Lower leg skin (tissue), 4 donors: Measurements from ENCODE around the gene MSMP. TPM values are rescaled to one million over a fixed set of nuclear protein-coding genes. Genes with fewer than 3 reads are reported as not detected.

Source experiments
- DNase-seq, 2 donors: peaks; one replicate each; pipeline ENCODE4 v3.0.0-alpha.2; 2019; ENCODE audit warnings: low spot score in 2 of 2
- H3K4me3 ChIP-seq: fragments of 200-600 bp; sonication (generic); 2 replicates; pipeline ENCODE4 v1.5.1; 2017; ENCODE audit warnings: mild to moderate bottlenecking, low read depth; ENCODE audit not compliant: poor library complexity, severe bottlenecking
- POLR2A ChIP-seq, 2 donors: fragments of 450-650 bp; IDR thresholded peaks; one replicate each; pipeline ENCODE4 v1.6.1; 2016 to 2017; ENCODE audit warnings: antibody characterized with exemption in 2 of 2, mild to moderate bottlenecking in 1 of 2, moderate library complexity in 1 of 2
- WGBS, 2 donors: methylation state at CpG; one replicate each; pipeline ENCODE4 v1.1.5; 2018; 5-methylcytosine and 5-hydroxymethylcytosine counted together
- intact Hi-C: fragments of 100-400 bp; cut with DNase I; formaldehyde crosslinking; loops from one replicate; pipeline ENCODE4 v1.15.0; 2023; ENCODE audit warnings: low total_unique reads
- total RNA-seq, 4 donors: library from RNA; depleted of rRNA; stranded (reverse); fragments of >200 nt; gene quantifications; one replicate each; pipeline ENCODE4 v1.1.0, GENCODE V29; 2016
- TF ChIP-seq, protein P1 (sequence below), 3 donors: fragments of 450-650 bp; IDR thresholded peaks; one replicate each; pipeline ENCODE4 v1.5.1; 2016; ENCODE audit warnings: antibody characterized with exemption in 3 of 3, mild to moderate bottlenecking in 3 of 3, moderate library complexity in 2 of 3

Gene MSMP, protein sequence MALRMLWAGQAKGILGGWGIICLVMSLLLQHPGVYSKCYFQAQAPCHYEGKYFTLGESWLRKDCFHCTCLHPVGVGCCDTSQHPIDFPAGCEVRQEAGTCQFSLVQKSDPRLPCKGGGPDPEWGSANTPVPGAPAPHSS
- 1 to 10 TPM in 1 of 4 donors, under 1 TPM in 1, not detected in 2; 0.55 to 2.8 TPM for total RNA-seq

DNA sequence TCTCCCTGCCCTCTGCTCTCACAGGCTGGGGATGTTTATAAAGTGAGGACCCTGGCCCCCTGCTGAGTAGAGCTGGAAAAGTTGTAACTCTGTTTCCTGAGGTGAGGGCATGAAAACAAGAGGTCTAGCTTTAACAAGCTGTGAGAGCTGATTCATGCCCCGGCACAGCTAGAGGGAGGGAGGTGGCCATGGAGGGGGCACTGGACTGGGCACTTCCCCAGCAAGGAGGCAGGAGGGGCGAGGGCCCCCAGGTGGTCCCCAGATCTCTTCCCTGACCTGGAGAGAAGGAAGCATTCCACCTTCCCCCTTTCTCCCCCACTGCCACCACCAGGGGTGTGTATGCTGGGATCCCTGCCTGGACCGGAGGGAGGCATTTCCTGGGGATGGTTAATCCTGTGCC lies at the start of gene MSMP:
Gene MSMP, minus strand, starts transcription at position 13 of the 400 bp plus-strand sequence. CDS start 147 bp downstream, outside the sequence.
- intact Hi-C loops, result no loop called here
- WGBS, 2 donors, result 45 to 55% methylated on average over 3 of the region's 3 CpGs
- TF ChIP-seq POLR2A (IDR thresholded peaks at IDR 0.05), result no peak
- TF ChIP-seq, protein P1, sequence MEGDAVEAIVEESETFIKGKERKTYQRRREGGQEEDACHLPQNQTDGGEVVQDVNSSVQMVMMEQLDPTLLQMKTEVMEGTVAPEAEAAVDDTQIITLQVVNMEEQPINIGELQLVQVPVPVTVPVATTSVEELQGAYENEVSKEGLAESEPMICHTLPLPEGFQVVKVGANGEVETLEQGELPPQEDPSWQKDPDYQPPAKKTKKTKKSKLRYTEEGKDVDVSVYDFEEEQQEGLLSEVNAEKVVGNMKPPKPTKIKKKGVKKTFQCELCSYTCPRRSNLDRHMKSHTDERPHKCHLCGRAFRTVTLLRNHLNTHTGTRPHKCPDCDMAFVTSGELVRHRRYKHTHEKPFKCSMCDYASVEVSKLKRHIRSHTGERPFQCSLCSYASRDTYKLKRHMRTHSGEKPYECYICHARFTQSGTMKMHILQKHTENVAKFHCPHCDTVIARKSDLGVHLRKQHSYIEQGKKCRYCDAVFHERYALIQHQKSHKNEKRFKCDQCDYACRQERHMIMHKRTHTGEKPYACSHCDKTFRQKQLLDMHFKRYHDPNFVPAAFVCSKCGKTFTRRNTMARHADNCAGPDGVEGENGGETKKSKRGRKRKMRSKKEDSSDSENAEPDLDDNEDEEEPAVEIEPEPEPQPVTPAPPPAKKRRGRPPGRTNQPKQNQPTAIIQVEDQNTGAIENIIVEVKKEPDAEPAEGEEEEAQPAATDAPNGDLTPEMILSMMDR (IDR thresholded peaks at IDR 0.05), result no peak

DNA sequence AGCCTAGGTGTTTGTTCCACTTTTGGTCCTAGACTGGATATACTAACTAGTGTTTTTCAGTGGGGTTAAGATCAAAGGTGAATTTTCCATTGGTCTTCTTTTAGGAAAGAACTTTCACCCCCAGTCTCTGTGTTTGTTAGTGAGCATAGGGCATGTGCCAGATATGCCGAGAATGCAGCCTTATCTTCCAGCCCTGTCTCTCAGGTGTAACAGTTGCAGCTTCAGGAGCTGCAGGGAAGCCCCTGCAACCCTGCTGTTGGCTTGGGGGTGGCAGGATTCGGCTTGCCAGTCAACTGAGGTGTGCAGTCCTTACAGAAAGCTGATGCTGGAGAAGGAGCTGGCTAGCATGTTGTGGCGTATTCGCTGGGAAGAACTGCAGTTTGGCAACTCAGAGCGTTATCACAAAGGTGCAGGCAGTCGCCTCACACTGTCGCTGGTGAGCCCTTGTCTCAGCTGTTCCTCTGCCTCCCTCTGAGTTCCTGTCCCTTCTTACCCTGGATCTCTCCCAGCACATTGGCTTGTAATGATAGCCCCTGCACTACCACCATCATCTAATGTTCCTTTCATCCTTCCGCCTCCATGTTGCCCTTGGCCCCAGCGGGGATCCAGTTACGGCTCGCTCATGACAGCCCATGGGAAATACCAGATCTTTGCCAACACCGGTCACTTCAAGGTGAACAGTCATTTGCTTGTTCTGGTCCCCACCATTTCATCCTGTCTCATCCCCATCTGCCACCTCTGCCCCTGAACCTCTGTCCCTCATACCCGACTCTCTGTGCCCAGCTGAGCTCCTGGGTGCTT lies 47.5 kb upstream of the MSMP start:
- peak in 1 of 2 donors; percentile 48 for DNase-seq
- H3K4me3 ChIP-seq, result no peak overlapping the region
- TF ChIP-seq, protein P1 (IDR thresholded peaks at IDR 0.05), result no peak
- no peak for TF ChIP-seq POLR2A (IDR thresholded peaks at IDR 0.05)
- intact Hi-C loops, result no loop called here
- WGBS, 2 donors, result 90 to 92% methylated on average over 13 of the region's 13 CpGs

More for the DNA sequence above, at the start of gene MSMP:
- no peak within 1 kb of the TSS for H3K4me3 ChIP-seq
- DNase-seq, result no peak

DNA sequence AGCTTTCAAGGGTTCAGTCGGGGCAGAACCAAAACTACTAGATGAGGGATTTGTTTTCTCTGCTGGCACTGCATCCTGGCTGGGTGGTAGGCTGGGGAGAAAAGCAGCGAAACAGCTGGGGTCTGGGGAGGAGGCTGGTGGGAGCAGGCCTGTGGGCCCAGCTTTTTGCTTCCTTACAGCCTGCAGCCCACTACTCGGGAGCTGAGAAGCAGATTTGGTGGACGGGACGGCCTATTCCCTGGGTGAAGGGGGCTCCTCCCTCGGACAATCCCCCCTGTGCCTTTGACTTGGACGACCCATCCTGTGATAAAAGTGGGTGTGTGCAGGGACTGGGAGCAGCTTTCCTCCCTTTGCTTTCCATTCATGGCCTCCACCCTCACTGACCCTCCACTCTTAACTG lies 46.5 kb upstream of the MSMP start:
- no peak overlapping the region for H3K4me3 ChIP-seq
- peak in 1 of 2 donors; percentile 61 for DNase-seq
- TF ChIP-seq, protein P1 (IDR thresholded peaks at IDR 0.05), result no peak
- no peak for TF ChIP-seq POLR2A (IDR thresholded peaks at IDR 0.05)
- intact Hi-C loops, result no loop called here
- 85 to 88% methylated on average over 7 of the region's 7 CpGs for WGBS, 2 donors

DNA sequence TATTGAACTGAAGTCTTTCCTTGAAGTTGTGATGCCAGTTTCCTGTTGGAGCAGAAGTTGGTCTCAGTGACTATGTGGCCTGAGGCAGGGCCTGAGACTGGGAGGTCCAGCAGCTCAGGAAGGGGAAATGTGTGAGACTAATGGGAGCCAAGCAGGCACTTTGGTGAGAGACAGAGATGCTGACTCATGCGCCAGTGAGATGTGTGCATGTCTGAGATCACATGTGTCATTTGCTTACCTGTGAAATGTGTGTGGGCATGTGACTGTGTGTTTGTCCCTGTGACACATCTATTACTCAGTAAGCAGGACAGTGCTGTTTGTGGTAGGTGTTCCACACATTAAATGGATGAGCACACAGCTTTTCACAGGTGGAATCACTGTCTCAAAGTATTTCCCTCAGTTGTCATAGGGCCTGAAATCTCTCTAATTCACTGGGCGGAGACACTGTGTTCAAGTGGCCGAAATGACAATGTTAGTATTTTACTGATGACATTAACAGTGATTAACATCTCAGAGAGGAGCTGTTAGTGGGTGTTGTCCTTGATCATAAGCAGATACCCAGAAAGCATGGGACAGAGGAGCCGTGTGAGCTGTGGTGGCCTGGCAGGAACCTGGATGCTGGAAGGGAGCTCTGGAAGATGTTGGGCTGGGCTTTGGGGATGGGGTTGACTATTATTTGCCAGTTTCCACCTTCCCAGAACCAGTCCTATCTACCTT lies 44.7 kb upstream of the MSMP start:
- intact Hi-C loops, result no loop called here
- WGBS, 2 donors, result 74 to 78% methylated on average over 4 of the region's 4 CpGs
- TF ChIP-seq POLR2A (IDR thresholded peaks at IDR 0.05), result no peak
- TF ChIP-seq, protein P1 (IDR thresholded peaks at IDR 0.05), result no peak
- no peak overlapping the region for H3K4me3 ChIP-seq
- DNase-seq, result peak in 1 of 2 donors; percentile 57

DNA sequence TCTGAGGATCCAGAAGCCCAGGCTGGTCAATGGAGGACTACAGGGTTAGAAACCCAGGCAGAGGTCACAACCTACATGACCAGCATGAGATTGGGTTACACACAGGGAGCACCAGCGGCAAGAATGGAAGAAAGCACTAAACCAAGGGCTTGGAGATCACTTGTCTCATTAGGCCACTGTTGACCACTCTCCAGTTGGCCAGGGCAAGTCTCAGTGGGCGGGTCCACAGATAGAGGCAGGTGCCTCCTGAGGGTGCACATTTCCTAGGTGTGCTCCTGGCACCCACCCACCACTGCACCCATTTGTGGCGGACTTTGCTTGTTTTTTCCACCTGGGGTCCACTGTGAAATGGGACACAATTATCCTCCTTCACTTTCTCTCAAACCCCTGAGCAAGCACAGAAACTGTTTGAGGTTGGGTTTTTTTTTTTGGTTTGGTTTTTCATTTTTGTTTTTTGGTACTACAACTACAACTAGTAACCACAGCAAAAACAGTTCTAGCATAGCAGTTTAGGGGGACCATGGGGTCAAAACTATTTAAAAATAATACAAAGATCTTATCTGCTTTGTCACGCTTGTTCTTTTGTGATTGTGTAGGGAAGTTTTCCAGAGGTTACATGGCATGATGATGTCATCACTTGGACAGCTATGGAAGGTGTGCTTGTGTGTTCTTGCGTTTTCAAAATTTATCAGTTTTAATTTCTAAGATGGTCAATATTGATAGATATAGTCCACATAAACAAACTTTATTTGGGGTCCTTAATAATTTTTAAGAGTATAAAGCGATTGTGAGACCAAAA lies 43.4 kb upstream of the MSMP start:
- WGBS, 2 donors, result 84 to 86% methylated on average over 6 of the region's 6 CpGs
- intact Hi-C loops, result no loop called here
- H3K4me3 ChIP-seq, result no peak overlapping the region
- TF ChIP-seq POLR2A (IDR thresholded peaks at IDR 0.05), result no peak
- TF ChIP-seq, protein P1 (IDR thresholded peaks at IDR 0.05), result no peak
- no peak for DNase-seq
